Mucosa of rectum (tissue), 2 donors: Measurements from ENCODE around the gene CCDC85C.
A peak's percentile ranks its signal among the peaks of the same experiment; 100 is the strongest.

ENCODE experiments used
- H3K27ac ChIP-seq, 2 donors: one replicate each; pipeline ENCODE4 v1.7.0; 2013; ENCODE audit warnings: inconsistent platforms in 2 of 2, low read depth in 2 of 2, low read length in 2 of 2
- H3K27me3 ChIP-seq, 2 donors: one replicate each; pipeline ENCODE4 v1.7.0; 2013; ENCODE audit warnings: low read length in 2 of 2; ENCODE audit not compliant: control insufficient read depth in 2 of 2, insufficient read depth in 2 of 2
- H3K36me3 ChIP-seq, 2 donors: one replicate each; pipeline ENCODE4 v1.7.0; 2013; ENCODE audit warnings: low read length in 2 of 2; ENCODE audit not compliant: control insufficient read depth in 2 of 2, insufficient read depth in 2 of 2
- H3K4me1 ChIP-seq, 2 donors: one replicate each; pipeline ENCODE4 v1.7.0; 2013; ENCODE audit warnings: low read length in 2 of 2, mild to moderate bottlenecking in 1 of 2; ENCODE audit not compliant: control insufficient read depth in 2 of 2, insufficient read depth in 2 of 2
- H3K4me3 ChIP-seq, 2 donors: one replicate each; pipeline ENCODE4 v1.7.0; 2013; ENCODE audit warnings: low read length in 2 of 2
- H3K9ac ChIP-seq, 2 donors: one replicate each; pipeline ENCODE4 v1.7.0; 2013; ENCODE audit warnings: low read length in 2 of 2, low read depth in 1 of 2, mild to moderate bottlenecking in 1 of 2
- H3K9me3 ChIP-seq, 2 donors: one replicate each; pipeline ENCODE4 v1.7.0; 2013; ENCODE audit warnings: low read length in 2 of 2; ENCODE audit not compliant: control insufficient read depth in 2 of 2
- donor health status: healthy.
- donor health status: Normal muscosa, but diverticular disease.

Gene CCDC85C

DNA sequence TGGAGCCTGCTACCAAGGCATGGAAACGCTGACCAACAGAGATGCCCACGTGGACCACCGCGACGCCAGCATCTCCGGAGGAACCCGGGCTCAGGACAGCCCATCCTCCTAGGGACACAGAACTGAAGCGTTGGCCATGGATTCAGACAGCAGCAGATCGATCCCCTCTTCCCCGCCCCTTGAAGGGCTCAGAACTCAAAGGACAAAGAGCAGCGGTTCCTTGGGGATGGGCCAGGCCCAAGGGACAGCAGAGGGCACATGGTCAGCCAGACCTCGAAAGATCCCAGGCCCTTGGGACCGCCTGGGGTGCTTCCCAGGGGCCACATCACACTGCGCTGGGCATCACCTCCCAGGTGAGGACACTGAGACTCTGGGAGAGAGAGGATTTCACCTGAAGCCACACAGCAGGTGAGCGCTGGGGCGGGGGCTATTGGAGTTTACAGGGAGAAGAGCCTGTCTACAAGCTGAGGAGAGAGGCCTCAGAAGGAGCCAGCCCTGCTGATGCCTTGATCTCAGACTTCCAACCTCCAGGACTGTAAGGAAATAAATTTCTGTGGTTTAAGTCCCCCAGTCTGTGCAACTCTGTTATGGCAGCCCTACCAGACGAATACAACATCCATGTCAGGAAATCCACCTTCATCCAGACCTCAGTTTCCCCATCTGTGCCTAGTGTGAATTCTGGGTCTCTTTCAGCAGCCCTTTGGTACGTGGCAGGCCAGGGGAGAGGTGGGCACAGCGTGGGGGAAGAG is 73.4 kb downstream of the CCDC85C start:
- H3K36me3 ChIP-seq: no peaks in the 10 kb centered on the region
- no peak overlapping the region for H3K4me3 ChIP-seq
- H3K27ac ChIP-seq: no peak overlapping the region
- no peaks in the 10 kb centered on the region for H3K9me3 ChIP-seq
- peaks cover 0 to 6% of the 10 kb centered on the region in 2 donors for H3K4me1 ChIP-seq
- H3K27me3 ChIP-seq: no peaks in the 10 kb centered on the region
- H3K9ac ChIP-seq: no peak overlapping the region

DNA sequence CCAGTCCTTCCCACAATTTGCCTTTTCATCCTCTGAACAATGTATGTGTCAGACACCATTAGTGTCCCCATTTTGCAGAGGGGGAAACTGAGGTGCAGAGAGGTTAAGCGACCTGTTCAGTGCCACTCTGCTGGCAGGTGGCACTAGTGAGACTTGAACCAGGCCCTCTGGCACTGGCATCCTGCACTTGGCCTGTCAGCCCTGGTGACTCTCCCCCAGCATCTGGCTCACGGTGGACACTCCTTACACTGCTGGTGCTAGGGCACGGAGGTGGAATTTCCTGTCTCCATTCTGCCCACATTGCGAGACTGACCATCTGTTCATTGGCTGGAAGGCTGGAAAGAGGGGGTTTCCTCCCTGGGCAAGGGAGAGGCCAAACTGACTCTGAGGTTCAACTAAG is 74.1 kb downstream of the CCDC85C start:
- no peaks in the 10 kb centered on the region for H3K36me3 ChIP-seq
- H3K9me3 ChIP-seq: no peaks in the 10 kb centered on the region
- H3K27me3 ChIP-seq: no peaks in the 10 kb centered on the region
- peaks cover 5 to 12% of the 10 kb centered on the region in 2 donors for H3K4me1 ChIP-seq
- no peak overlapping the region for H3K4me3 ChIP-seq
- H3K27ac ChIP-seq: no peak overlapping the region
- H3K9ac ChIP-seq: no peak overlapping the region

DNA sequence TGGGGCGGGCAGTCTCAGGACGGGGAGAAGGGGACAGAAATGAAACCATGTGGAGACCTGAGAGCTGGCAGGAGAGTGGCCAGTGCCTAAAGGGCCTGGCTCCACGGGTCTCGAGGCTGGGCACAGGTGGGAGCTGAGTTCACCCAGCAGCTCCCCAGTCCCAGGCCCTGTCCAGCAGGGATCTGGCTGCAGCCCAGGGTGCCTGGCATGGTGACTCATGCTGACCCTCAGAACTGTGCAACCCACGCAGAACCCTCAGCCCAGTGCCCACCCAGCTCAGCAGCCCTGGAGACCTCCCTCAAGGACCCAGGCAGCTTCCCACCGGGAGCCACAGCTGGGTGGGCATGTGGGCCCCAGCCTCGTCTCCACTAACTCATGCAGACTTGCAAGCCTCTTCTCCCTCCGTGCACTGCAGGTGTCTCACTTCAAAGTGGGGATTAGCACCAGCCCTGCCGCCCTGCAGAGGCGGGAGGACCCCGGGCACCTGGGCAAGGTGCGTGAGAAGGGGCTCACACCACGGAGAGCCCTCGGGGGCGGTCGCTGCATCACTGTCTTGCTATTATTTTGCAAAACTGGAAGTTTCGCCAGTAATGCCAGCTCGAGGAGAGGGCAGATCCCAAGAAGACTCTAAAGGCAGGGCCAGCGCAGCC is 76.5 kb downstream of the CCDC85C start:
- Histone ChIP-seq H3K9me3 (no peaks in the 10 kb centered on the region), H3K9ac (no peak overlapping the region), H3K36me3 (no peaks in the 10 kb centered on the region), H3K4me1 (peaks cover 20 to 30% of the 10 kb centered on the region in 2 donors), H3K27me3 (no peaks in the 10 kb centered on the region), H3K4me3 (no peak overlapping the region), H3K27ac (no peak overlapping the region)

DNA sequence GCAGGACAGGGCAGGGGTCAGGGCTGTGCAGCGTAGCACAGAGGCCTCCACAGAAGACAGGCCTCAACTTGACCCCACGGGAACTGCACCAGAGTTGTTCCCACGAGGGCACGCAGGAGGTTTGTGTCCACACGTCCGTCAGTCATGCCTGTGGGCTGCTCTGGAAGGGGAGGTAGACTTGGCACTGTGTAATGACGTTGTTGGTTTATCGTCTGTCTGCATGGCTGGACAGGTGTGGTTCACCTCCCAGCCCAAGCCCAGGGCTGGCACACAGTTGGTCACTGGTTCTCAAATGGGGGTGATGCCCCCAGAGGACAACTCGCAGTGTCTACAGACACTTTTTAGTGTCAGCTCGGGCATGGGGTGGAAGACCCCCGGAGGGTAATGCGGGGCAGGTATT is 77.0 kb downstream of the CCDC85C start:
- Histone ChIP-seq H3K4me3 (no peak overlapping the region), H3K4me1 (peaks cover 20 to 30% of the 10 kb centered on the region in 2 donors), H3K36me3 (no peaks in the 10 kb centered on the region), H3K9ac (no peak overlapping the region), H3K27me3 (no peaks in the 10 kb centered on the region), H3K9me3 (no peaks in the 10 kb centered on the region), H3K27ac (no peak overlapping the region)

DNA sequence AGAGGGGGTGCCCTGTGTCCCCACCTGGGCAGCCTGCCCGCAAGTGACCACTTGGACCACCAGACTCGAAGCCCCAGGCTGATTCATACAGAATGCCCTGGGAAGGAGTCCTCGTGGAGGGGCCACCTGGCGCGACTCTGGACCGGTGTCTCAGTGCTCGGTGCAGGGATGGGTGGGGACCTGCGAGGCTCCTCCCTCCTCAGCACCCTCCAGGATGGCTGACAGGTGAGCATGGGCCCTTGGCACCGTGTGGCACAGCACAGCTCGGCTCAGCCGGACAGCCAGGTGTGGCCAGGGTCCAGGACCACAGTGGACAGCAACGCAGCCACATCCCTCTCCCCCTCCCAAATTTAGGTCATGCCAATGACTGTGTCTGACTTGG is 78.3 kb downstream of the CCDC85C start:
- Histone ChIP-seq H3K27me3 (no peaks in the 10 kb centered on the region), H3K9ac (no peak overlapping the region), H3K4me1 (peaks cover 20 to 27% of the 10 kb centered on the region in 2 donors), H3K4me3 (no peak overlapping the region), H3K9me3 (no peaks in the 10 kb centered on the region), H3K36me3 (peaks cover 4% of the 10 kb centered on the region in 2 donors), H3K27ac (no peak overlapping the region)

DNA sequence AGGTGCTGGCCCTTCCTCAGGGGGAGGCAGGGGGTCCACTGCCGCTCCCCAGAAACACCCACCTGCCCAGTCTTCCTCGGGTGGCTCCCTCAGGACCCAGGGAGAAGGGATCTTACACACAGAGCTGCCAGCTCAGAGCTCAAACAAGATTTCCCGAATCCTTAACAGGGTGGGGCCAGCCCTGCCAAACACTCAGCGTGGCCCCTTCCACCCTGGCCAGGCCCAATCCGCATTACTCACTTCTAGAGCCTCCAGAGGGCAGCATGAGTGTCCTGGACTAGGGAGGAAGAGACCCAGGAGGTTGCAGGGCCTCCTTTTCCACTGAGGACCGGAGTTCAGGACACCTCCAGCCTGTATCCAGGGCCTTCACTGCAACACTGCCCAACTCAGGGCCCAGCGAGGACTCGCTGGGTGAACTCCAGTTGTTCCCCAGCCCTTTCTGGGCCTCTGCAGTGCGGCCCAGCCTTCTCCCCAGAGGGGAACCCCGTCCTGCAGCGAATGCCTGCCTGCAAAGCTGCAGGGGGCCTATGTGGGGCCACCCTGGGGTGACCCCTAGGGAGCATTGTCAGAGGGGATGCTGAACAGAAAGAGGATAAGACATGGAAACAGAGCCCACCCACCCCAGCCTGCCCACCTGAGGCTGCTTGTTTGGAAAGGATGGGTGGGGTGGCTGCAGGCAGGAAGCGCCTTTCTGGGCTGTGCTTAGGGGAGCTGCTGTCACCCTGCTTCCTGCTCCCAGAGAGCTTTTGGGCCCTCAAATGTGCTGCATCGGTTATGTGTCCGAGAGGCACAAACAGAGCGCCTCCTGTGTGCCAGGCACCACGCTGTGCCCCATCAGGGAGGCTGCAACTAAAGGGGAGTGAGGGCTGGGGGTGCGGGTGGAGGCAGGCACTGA is 79.0 kb downstream of the CCDC85C start:
- H3K27ac ChIP-seq: peak overlapping the region in 1 of 2 donors; percentile 9
- no peak overlapping the region for H3K9ac ChIP-seq
- no peak overlapping the region for H3K4me3 ChIP-seq
- no peaks in the 10 kb centered on the region for H3K9me3 ChIP-seq
- peaks cover 4 to 6% of the 10 kb centered on the region in 2 donors for H3K36me3 ChIP-seq
- no peaks in the 10 kb centered on the region for H3K27me3 ChIP-seq
- peaks cover 20 to 27% of the 10 kb centered on the region in 2 donors for H3K4me1 ChIP-seq

DNA sequence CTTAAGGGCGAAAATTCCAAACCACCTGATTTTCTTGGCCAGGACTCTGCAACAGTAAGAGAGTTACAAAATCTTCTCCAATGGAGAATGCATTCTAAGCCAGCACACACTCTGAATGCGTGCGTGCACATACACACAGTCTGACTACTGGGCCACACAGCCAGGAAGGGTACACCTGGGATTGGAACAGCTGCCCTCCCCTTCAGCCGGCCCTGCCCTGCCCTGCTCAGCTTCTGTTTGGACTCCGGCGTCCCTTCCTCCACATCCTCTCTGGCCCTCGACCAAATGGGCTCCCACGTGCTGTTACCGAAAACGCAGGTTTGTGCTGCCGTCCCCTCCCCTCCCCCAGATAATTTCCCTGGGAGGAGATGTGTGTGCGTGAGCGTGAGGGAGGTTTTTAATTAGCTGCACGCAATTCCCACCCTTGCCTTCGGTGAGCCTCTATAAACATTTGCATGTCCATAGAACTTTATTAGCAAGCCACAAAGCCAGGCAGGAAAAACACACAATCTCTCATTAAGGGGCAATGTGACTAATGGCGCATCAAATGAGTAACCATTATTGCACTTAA is 79.8 kb downstream of the CCDC85C start:
- H3K27me3 ChIP-seq: no peaks in the 10 kb centered on the region
- no peak overlapping the region for H3K4me3 ChIP-seq
- no peak overlapping the region for H3K9ac ChIP-seq
- peak overlapping the region in 1 of 2 donors; percentile 9 for H3K27ac ChIP-seq
- H3K36me3 ChIP-seq: peaks cover 6 to 7% of the 10 kb centered on the region in 2 donors
- H3K4me1 ChIP-seq: peaks cover 20 to 27% of the 10 kb centered on the region in 2 donors
- H3K9me3 ChIP-seq: no peaks in the 10 kb centered on the region

DNA sequence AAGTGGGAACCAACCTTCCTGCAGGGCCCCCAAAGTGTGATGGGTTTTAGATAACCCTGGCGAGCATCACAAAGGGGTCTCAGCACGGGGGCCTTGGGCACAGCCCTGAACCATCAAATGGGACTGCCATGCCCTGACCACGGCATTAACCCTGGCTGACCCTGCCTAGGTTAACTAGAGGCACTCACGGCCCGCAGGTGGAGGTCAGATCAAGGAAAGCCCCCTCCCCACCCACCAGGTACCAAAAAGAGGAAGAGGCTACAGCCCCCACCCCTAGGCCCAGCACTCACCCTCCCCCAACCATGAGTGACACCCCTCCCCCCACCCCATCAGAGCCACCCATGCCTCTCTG is 80.3 kb downstream of the CCDC85C start:
- Histone ChIP-seq H3K36me3 (peaks cover 6 to 7% of the 10 kb centered on the region in 2 donors), H3K9ac (no peak overlapping the region), H3K27me3 (no peaks in the 10 kb centered on the region), H3K4me3 (no peak overlapping the region), H3K27ac (no peak overlapping the region), H3K9me3 (no peaks in the 10 kb centered on the region), H3K4me1 (peaks cover 20 to 27% of the 10 kb centered on the region in 2 donors)

DNA sequence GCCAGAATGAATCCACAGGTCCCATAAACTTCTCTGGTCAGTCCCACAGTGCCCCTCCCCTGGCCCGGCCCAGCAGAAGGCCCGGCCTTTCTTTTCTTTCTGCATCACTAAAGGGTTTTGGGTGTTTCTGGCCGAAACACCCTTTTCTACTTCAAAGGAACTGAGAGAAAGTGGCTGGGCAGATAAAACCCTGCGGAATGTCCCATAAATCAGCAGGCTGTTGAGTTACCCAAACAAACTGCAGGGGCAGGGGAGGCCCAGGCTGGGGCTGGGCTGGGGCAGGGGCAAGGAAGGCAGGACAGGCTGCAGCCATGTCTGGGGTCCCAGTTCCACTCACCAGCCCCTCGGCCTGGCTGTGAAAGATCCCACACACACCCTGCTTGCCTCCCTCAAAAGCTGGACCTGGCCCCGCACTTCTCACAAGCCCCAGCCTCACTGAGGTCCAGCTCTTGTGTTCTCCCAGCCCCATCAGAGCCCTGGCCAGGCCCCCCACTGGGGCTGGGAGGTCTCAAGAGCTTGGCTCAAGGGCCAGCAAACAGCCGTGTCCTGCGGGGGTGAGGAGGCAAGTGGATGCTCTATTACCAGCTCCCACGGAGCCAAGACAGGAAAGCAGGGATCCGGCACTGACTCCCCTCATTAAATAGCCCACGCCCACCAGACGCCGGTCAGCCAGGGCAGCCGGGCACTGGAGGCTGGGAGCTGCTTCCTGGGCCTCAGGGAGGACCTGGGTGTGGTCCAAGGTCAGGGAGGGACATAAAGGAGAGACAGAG is 80.9 kb downstream of the CCDC85C start:
- Histone ChIP-seq H3K9ac (no peak overlapping the region), H3K36me3 (peaks cover 6 to 7% of the 10 kb centered on the region in 2 donors), H3K27me3 (no peaks in the 10 kb centered on the region), H3K27ac (peak overlapping the region in 1 of 2 donors; percentile 43), H3K4me3 (no peak overlapping the region), H3K9me3 (no peaks in the 10 kb centered on the region), H3K4me1 (peaks cover 20 to 27% of the 10 kb centered on the region in 2 donors)
